Measurements from ENCODE around the gene PXN.

Gene PXN

GRCh38 chr12:120265473-120266179, at the start of gene PXN:
Gene PXN, minus strand, starts transcription at chr12:120265730. Its CDS starts 101 bp downstream, at chr12:120265629.
- FAIRE-seq: no peak

DNA sequence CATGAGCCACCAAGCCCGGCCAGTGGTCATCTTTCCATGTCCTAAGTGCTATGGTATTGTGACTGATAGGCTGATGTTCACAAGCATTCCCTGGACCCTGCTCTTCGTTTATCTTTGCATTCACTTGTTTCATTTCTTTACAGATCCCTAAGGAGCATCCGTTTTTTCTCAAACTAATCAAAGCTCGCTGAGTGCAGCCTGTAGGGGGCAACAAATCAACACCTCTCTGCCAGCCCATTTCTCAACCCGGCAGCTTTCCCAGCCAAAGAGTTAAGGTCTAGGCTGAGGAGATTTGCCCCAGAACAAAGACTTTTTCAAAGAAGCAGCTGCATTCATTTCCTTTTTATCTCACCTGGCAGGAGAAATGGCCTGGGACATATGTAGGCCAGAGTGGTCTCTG, 48.7 kb upstream of the PXN start:
- FAIRE-seq: no peak

GRCh38 chr12:120301962-120302815, 36.7 kb upstream of the PXN start, which contains the start of gene SIRT4:
Gene SIRT4, plus strand, starts transcription at chr12:120302321. Its CDS starts 1,241 bp downstream, at chr12:120303562.
- FAIRE-seq: peak; percentile 98

- FAIRE-seq: peak; percentile 86
These were observed 27.4 kb upstream of the PXN start, which contains the start of gene RNU4-1 for GRCh38 chr12:120292661-120293531. Gene RNU4-1, minus strand, starts transcription at chr12:120293237.

- no peak for FAIRE-seq
These were observed 26.8 kb upstream of the PXN start for GRCh38 chr12:120292411-120292660.

GRCh38 chr12:120290609-120291305, 25.2 kb upstream of the PXN start:
- FAIRE-seq: no peak

DNA sequence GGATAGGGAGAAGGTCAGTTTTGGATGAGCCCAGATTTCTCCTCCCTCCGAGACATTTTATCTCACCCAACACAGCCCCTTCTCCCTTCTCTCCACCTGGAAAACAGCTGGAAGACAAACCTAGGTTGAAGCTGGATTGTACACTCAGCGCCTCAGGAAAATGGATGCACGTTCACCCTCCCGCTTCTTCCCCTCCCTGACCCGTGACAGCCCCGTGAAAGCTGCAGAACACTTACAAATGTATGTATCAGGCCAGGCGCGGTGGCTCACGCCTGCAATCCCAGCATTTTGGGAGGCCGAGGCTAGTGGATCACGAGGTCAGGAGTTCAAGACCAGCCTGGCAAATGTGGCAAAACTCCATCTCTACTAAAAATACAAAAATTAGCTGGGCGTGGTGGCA, 22.0 kb upstream of the PXN start:
- no peak for FAIRE-seq

DNA sequence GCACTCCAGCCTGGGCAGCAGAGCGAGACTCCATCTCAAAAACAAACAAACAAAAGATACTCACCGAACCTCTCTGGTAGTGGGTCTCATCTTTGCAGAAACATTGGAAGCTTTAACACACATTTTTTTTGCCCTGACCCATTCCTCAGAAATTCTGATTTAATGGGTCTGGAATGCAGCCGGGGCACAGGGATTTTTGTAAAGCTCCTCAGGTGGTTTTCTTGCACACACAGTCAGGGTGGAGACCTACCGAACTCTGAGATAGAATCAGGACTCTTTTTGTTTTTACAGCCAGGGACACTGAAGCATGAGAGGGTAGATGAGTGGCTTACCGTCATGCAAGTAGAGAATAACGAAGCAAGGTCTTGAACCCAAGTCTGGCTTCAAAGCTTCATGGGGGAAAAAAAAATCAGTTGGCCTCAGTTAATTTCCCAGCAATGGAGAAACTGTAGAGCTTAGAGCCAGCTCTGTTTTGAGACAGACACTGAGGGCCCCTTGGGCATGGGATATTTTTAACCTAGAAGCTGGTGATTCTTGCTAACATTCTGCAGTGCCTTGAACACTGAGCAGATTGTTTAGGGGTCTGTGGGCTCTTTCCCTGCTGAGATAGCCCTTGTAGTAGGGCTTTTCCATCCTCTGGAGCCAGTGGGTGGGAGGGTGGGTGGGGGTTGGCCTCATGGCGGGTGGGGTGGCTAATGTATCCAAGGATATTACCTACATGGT, 21.4 kb upstream of the PXN start:
- no peak for FAIRE-seq

DNA sequence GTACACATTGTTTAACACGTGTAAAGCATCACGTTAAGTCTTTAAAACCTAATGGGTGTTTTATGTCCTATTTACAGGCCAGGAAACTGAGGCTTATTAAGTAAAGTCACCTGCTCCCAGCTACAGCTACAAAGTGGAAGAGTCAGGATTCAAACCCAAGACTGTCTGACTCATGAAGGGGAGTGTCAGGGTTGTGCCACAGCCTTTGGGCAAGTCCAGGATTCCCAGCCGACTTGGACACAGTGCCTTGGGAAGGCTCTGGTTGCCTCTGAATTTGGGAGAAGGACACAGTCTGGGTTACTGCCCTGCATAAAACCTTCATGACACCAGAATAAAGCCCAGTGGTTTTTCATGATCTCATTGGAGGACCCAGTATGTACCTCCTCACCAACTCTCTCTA, 18.9 kb upstream of the PXN start:
- FAIRE-seq: no peak

DNA sequence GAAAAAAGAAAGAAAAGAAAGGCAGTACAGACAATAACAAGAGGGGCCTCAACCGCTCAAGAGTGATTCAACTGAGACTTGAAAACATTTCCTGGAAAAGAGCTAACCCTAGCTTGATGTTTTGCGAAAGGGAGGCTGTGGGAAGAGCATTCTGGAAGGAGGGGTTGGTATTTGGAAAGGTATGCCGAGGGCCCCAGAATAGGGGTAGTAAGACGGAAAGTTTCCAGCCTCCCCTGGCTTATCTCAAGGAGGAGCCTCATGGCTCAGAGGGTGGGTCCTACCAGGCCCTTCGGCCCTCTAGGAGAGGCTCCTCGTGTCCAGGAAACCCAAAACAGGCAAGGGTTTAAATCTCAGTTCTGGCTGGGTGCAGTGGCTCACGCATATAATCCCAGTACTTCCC, 17.8 kb upstream of the PXN start:
- no peak for FAIRE-seq

- no peak for FAIRE-seq
These were observed 12.9 kb upstream of the PXN start for GRCh38 chr12:120278137-120279069.

DNA sequence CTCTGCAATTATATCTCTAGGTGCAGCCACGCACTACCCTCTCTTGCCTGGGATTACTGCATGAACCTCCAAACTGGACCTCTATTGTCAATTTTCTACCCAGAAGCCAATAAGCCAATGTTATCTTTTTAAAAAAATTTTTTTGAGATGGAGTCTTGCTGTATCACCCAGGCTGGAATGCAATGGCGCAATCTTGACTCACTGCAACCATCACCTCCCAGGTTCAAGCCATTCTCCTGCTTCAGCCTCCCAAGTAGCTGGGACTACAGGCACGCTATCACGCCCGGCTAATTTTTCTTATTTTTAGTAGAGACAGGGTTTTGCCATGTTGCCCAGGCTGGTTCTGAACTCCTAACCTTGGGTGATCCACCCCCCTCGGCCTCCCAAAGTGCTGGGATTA, 11.2 kb upstream of the PXN start:
- FAIRE-seq: no peak

DNA sequence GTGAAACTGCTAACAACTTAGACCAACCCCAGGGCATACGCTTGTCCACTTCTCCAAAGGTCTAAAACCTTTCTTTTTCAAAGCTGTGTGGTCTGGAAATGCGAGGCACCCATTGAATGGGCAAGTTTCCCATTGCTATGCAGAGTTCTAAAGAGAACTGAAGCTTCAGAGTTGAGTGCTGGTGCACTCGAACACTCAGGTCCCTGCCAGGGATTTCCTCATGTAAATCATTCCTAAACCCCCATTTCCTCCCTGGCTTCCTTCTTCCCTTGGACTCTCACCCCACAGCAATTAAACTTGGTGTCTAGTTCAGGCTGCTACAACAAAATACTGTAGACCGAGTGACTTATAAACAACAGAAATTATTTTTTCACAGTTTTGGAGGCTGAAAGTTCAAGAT, 2.2 kb upstream of the PXN start:
- FAIRE-seq: no peak

- no peak for FAIRE-seq
These were observed 795 bp upstream of the PXN start for GRCh38 chr12:120266180-120266870.

GRCh38 chr12:120264904-120265472, 542 bp downstream of the PXN start:
- FAIRE-seq: no peak

DNA sequence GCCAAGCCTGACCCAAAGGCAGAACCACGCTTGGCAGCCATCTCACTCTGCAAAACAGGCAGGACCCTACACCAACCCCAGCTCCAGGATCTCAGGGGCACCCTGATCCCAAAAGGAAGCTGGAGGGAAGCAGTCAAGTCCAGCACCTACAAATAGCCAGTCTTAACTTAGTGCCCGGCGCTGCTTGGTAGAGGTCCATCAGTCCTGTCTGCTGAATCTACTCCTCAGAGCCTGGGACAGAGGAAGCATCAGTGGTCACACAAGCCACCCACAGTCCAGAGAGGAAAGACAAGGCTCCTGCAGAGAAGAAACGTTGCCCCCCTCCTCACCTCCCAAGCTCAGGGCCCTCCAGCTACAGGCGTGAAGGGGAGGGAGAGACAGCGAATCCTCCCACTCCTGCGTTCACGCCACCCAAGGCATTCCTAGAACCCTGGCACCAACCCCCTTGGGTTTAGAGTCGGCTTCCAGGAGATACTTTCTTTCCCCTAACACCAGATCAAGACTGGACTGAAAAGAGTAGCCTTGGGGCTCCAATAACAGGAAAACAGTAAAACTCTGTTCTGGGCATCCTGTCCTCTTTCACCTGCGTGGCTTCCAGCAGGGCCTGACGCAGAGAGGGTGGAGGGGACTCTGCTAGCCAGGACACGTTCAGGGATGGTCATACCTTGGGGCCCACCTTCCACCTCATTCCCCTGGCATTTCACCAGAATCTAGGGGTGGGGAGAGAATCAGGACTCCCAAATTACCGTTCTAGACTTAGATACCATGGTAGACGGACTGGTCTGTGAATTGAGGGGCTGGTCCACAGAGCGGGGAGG, 1.2 kb downstream of the PXN start:
- FAIRE-seq: no peak

- FAIRE-seq: no peak
These were observed 1.8 kb downstream of the PXN start for GRCh38 chr12:120263748-120264085.

DNA sequence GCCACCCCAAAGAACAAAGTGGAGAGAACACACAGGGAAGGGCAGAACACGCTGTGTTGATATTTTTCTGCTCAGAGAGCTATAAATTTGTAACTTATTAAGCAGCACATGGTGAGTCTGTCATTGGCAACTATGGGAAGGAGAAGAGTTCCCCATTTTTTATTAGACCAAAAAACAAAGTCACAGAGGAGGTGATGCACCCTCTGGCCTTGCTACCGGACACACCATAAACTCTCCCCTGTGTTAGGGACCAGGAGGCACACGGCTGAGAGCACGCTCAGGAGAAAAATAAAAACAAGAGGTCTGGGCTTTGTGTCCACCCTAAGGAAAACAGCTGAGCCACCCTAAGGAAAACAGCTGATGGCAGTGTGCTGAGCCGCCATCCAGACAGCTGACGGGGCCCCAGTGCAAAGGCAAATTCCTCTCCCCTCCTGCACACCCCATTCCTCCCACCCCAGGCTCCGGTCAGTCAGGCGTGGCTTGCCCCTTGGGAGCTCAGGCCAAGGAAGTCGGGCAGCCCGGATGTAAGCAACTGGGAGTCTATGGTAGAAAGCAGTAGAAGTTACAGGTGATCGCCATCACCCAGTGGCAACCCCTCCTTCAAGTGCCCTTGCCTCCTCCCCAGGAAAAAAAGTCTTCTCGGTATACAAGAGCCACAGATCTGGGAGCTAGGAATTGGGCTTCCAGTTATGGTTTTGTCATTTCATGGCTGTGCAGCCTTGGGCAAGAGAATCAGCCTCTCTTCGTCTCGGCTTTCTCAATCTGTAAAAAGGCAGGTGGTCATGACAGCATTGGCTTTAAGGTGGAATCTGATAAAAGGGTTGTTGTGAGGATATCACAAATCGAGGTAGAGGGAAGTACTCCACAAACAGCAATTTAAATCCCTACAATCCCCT, 2.4 kb downstream of the PXN start:
- no peak for FAIRE-seq
